Progenitor cell of endocrine pancreas (in vitro differentiated cells): ENCODE measurements around the gene PGRMC1. TPM values are rescaled to one million over a fixed set of nuclear protein-coding genes. Genes with fewer than 3 reads are reported as not detected.

Experiments
- DNase-seq: peaks from one replicate; pipeline ENCODE4 v3.0.0; 2021; ENCODE audit warnings: low spot score; ENCODE audit not compliant: unreplicated experiment
- H3K27ac Mint-ChIP-seq: 2 replicates; pipeline ENCODE4 v1.8.0; 2021; ENCODE audit warnings: mild to moderate bottlenecking, moderate library complexity, mixed read lengths
- H3K27me3 Mint-ChIP-seq: 2 replicates; pipeline ENCODE4 v1.8.0; 2021; ENCODE audit warnings: mixed read lengths
- H3K36me3 Mint-ChIP-seq: 2 replicates; pipeline ENCODE4 v1.8.0; 2022; ENCODE audit warnings: mixed read lengths; ENCODE audit not compliant: insufficient read depth
- H3K4me1 Mint-ChIP-seq: 2 replicates; pipeline ENCODE4 v1.8.0; 2021; ENCODE audit warnings: low read depth, mixed read lengths
- H3K4me3 Mint-ChIP-seq: 2 replicates; pipeline ENCODE4 v1.8.0; 2021; ENCODE audit warnings: low read depth, mild to moderate bottlenecking, moderate library complexity, mixed read lengths
- H3K9me3 Mint-ChIP-seq: 2 replicates; pipeline ENCODE4 v1.8.0; 2021; ENCODE audit warnings: low read depth, mixed read lengths
- CTCF ChIP-seq: fragments of 200-600 bp; sonication (generic); IDR thresholded peaks from one replicate; pipeline ENCODE4 v1.5.0; 2021; ENCODE audit warnings: antibody characterized with exemption, mild to moderate bottlenecking; ENCODE audit not compliant: unreplicated experiment
- total RNA-seq: library from RNA; stranded (reverse); gene quantifications from 2 replicates; pipeline ENCODE4 v1.2.1, GENCODE V29; 2021

The PGRMC1 gene
- total RNA-seq, 1 donor from 2014 or later, result 144 TPM

- DNase-seq, result no peak
- Mint-ChIP-seq H3K4me3 (peak overlapping the region; percentile 94), H3K9me3 (peaks cover 16% of the 10 kb centered on the region), H3K27ac (peak overlapping the region; percentile 95), H3K4me1 (peaks cover 24% of the 10 kb centered on the region), H3K27me3 (no peaks in the 10 kb centered on the region), H3K36me3 (peaks cover 4% of the 10 kb centered on the region)
- TF ChIP-seq CTCF, result no peak
Observed at GRCh38 chrX:119235051-119235511, 1.0 kb upstream of the PGRMC1 start.

DNA sequence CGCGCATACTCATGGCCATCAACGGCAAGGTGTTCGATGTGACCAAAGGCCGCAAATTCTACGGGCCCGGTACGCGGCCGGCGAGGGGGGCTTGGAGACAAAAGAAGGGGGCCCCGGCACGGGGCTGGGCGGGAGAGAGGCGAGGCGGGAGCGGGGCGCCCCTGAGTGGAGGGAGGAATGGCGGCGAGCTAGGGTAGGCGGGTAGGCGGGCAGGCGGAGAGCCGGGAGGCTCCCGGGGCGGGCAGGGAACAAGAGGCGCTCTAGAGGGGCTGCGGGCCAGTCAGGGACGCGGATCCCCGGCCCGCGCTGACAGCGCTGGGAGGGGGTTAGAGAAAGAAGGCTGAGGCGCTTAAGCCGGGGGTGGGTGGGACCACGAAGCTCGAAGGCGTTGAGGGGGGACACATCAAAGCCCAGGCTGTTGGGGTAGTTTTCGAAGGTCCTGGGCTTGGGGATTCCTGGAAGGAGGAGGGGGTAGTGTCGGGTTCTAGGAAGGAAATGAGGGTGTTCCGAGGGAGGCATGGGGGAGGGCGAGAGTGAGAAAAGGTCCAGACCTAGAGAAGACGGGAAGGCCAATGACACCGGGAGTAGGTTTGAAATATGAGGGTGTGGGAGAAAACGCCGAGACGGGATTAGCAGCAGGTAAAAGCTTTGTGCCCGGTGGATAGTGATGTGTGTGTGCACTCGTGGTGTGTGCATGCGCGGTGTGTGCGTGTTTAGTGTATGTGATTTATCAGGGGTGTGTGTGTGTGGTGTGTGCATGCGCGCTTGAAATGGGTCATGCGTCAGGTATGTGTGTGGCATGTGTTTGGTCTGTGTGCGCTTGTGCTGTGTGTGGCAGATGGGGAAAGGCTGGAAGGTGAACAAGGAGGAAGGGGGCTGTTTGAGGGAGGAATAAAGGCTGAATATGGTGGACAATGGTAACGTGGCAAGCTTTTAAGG lies 807 bp downstream of the PGRMC1 start:
- H3K27ac Mint-ChIP-seq, result peak overlapping the region; percentile 80
- H3K27me3 Mint-ChIP-seq, result no peaks in the 10 kb centered on the region
- H3K36me3 Mint-ChIP-seq, result peaks cover 6% of the 10 kb centered on the region
- peak; percentile 15 for DNase-seq
- H3K9me3 Mint-ChIP-seq, result peaks cover 13% of the 10 kb centered on the region
- no peak for TF ChIP-seq CTCF
- H3K4me1 Mint-ChIP-seq, result peaks cover 31% of the 10 kb centered on the region
- peak overlapping the region; percentile 94 for H3K4me3 Mint-ChIP-seq

DNA sequence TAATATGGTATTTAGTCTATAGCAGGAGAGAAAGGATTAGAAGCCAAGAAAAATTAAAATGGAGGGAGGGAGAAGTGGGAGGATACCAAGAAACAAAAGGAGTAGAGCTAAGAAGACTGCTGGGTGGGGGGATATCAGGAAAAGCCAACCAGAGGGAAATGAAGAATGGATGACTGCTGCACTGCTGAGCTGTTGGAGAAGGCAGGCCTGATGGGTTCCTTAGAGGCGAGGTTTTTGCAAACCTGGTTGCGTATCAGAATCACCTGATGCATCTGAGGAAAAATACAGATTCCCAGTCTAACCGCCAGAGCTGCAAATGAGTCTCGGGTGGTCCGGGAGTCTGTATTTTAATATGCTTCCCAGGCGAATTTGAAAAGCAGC lies 1.5 kb downstream of the PGRMC1 start:
- peaks cover 31% of the 10 kb centered on the region for H3K4me1 Mint-ChIP-seq

DNA sequence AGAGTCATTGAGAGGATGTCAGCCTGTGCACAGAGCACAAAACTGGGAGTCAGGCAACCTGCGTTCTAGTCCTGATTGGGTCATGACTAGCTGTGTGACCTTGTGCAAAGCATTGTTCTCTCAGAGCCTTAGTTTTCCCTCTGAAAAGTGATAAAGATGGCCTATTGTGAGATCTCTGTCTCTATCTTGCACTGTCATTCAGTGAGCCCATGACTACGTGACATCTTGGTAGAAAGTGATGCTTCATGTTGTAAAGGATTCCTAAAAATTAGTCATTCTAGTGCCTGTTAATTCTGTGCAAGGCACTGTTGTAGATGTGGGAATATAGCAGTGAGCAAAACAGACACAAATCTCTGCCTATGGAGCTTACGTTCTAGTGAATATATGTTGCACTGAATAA lies 2.5 kb downstream of the PGRMC1 start:
- Mint-ChIP-seq H3K4me3 (peak overlapping the region; percentile 61), H3K27ac (no peak overlapping the region), H3K36me3 (peaks cover 8% of the 10 kb centered on the region), H3K27me3 (no peaks in the 10 kb centered on the region), H3K9me3 (peaks cover 19% of the 10 kb centered on the region), H3K4me1 (peaks cover 31% of the 10 kb centered on the region)
- no peak for TF ChIP-seq CTCF
- DNase-seq, result no peak

More for the DNA sequence above, 1.5 kb downstream of the PGRMC1 start:
- DNase-seq, result no peak
- Mint-ChIP-seq H3K36me3 (peaks cover 7% of the 10 kb centered on the region), H3K4me3 (peak overlapping the region; percentile 94), H3K27me3 (no peaks in the 10 kb centered on the region), H3K9me3 (peaks cover 15% of the 10 kb centered on the region), H3K27ac (peak overlapping the region; percentile 80)
- no peak for TF ChIP-seq CTCF

DNA sequence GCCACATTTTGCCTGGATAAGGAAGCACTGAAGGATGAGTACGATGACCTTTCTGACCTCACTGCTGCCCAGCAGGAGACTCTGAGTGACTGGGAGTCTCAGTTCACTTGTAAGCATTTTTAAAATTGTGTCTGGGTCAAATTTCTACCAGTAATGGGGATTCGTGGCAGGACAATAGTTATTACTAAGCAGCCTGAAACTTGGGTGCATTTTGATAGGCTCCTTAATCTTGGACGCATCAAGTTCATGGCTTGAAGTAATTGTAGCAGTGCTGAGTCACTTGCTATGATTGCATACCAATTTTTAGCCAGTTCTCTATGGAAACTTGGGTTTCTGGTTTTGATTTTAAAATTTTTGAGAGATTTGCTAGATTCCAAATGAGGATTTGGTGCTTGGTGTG lies 4.3 kb downstream of the PGRMC1 start:
- H3K27me3 Mint-ChIP-seq, result no peaks in the 10 kb centered on the region
- peaks cover 20% of the 10 kb centered on the region for H3K9me3 Mint-ChIP-seq
- H3K4me3 Mint-ChIP-seq, result no peak overlapping the region
- peaks cover 9% of the 10 kb centered on the region for H3K36me3 Mint-ChIP-seq
- no peak for DNase-seq
- no peak for TF ChIP-seq CTCF
- no peak overlapping the region for H3K27ac Mint-ChIP-seq
- H3K4me1 Mint-ChIP-seq, result peaks cover 24% of the 10 kb centered on the region
